Gastroesophageal sphincter (tissue), 3 donors: ENCODE data around the gene MIXL1.

Source experiments
- POLR2AphosphoS5 ChIP-seq: sonication (generic); formaldehyde crosslinking; IDR thresholded peaks from one replicate; pipeline ENCODE4 v1.6.1; 2017; ENCODE audit warnings: antibody characterized with exemption
- TF ChIP-seq, protein P1 (sequence below), 4 experiments: fragments of 200-600 bp in 2 of 4; fragments of 450-650 bp in 2 of 4; sonication (generic) in 1 of 4; IDR thresholded peaks; one replicate each; pipeline ENCODE4 v1.5.1; 2017 to 2019; ENCODE audit warnings: antibody characterized with exemption in 4 of 4, mild to moderate bottlenecking in 2 of 4, moderate library complexity in 2 of 4

DNA sequence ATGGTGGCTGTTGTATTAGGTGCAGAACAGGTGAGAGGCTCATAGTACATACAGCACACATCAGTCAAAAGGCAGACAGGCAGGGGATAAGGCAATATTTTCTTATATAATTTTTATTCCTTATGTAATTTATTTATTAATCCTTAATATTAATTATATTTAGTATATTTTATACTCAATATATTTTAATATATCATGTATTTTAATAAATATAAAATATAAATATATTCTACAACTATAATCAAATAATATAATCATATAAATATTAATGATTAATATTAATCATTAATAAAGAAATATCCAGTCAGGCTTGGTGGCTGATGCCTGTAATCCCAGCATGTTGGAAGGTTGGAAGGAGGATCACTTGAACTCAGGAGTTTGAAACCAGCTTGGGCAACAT lies 19.3 kb upstream of the MIXL1 start:
- TF ChIP-seq, protein P1, sequence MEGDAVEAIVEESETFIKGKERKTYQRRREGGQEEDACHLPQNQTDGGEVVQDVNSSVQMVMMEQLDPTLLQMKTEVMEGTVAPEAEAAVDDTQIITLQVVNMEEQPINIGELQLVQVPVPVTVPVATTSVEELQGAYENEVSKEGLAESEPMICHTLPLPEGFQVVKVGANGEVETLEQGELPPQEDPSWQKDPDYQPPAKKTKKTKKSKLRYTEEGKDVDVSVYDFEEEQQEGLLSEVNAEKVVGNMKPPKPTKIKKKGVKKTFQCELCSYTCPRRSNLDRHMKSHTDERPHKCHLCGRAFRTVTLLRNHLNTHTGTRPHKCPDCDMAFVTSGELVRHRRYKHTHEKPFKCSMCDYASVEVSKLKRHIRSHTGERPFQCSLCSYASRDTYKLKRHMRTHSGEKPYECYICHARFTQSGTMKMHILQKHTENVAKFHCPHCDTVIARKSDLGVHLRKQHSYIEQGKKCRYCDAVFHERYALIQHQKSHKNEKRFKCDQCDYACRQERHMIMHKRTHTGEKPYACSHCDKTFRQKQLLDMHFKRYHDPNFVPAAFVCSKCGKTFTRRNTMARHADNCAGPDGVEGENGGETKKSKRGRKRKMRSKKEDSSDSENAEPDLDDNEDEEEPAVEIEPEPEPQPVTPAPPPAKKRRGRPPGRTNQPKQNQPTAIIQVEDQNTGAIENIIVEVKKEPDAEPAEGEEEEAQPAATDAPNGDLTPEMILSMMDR (IDR thresholded peaks at IDR 0.05), result no peak
- TF ChIP-seq POLR2AphosphoS5, result no peak
